Lower leg skin (tissue), 3 donors: ENCODE results near the gene DCHS1.

ENCODE experiments used
- CTCF ChIP-seq, 3 donors: fragments of 450-650 bp; IDR thresholded peaks; one replicate each; pipeline ENCODE4 v1.5.1; 2016; ENCODE audit warnings: antibody characterized with exemption in 3 of 3, mild to moderate bottlenecking in 3 of 3, moderate library complexity in 2 of 3
- POLR2A ChIP-seq, 2 donors: fragments of 450-650 bp; IDR thresholded peaks; one replicate each; pipeline ENCODE4 v1.6.1; 2016 to 2017; ENCODE audit warnings: antibody characterized with exemption in 2 of 2, mild to moderate bottlenecking in 1 of 2, moderate library complexity in 1 of 2

- no peak for TF ChIP-seq CTCF (IDR thresholded peaks at IDR 0.05)
- no peak for TF ChIP-seq POLR2A (IDR thresholded peaks at IDR 0.05)
These were observed 3.4 kb downstream of the DCHS1 start for GRCh38 chr11:6652182-6652581.
